Endodermal cell (in vitro differentiated cells): Measurements from ENCODE around the gene DGKH. TPM values are rescaled to one million over a fixed set of nuclear protein-coding genes. Genes with fewer than 3 reads are reported as not detected.

Source experiments
- DNase-seq: peaks from one replicate; pipeline ENCODE4 v3.0.0-alpha.2; 2017
- H3K27ac ChIP-seq: 2 replicates; pipeline ENCODE4 v1.5.1; 2013; ENCODE audit warnings: mild to moderate bottlenecking, low read depth, low read length, moderate library complexity
- H3K27me3 ChIP-seq: 2 replicates; pipeline ENCODE4 v1.6.1; 2013; ENCODE audit warnings: mild to moderate bottlenecking, low read length, moderate library complexity; ENCODE audit not compliant: insufficient read depth, control insufficient read depth, poor library complexity, severe bottlenecking
- H3K36me3 ChIP-seq: 2 replicates; pipeline ENCODE4 v1.7.0; 2013; ENCODE audit warnings: mild to moderate bottlenecking, low read length, moderate library complexity; ENCODE audit not compliant: control insufficient read depth, insufficient read depth
- H3K4me1 ChIP-seq: one replicate; pipeline ENCODE4 v1.7.0; 2013; ENCODE audit warnings: low read length; ENCODE audit not compliant: control insufficient read depth, insufficient read depth
- H3K4me3 ChIP-seq: 2 replicates; pipeline ENCODE4 v1.5.1; 2013; ENCODE audit warnings: mild to moderate bottlenecking, low read length, moderate library complexity
- H3K9ac ChIP-seq: 2 replicates; pipeline ENCODE4 v1.6.1; 2013; ENCODE audit warnings: mild to moderate bottlenecking, low read length, moderate library complexity; ENCODE audit not compliant: poor library complexity, severe bottlenecking; ENCODE audit errors: extremely low read depth
- H3K9me3 ChIP-seq: 2 replicates; pipeline ENCODE4 v1.6.1; 2013; ENCODE audit warnings: mild to moderate bottlenecking, low read length, moderate library complexity; ENCODE audit not compliant: control insufficient read depth
- H3K27ac Mint-ChIP-seq: 2 replicates; pipeline ENCODE4 v1.8.0; 2020; ENCODE audit warnings: mixed read lengths
- H3K27me3 Mint-ChIP-seq: 2 replicates; pipeline ENCODE4 v1.8.0; 2021; ENCODE audit warnings: mild to moderate bottlenecking, mixed read lengths; ENCODE audit not compliant: insufficient read depth
- H3K36me3 Mint-ChIP-seq: 2 replicates; pipeline ENCODE4 v1.8.0; 2020; ENCODE audit warnings: low read depth, mixed read lengths
- H3K4me1 Mint-ChIP-seq: 2 replicates; pipeline ENCODE4 v1.8.0; 2020; ENCODE audit warnings: mixed read lengths
- H3K4me3 Mint-ChIP-seq: 2 replicates; pipeline ENCODE4 v1.8.0; 2020; ENCODE audit warnings: mild to moderate bottlenecking, moderate library complexity, mixed read lengths
- H3K9me3 Mint-ChIP-seq: 2 replicates; pipeline ENCODE4 v1.8.0; 2020; ENCODE audit warnings: mild to moderate bottlenecking, mixed read lengths
- WGBS, 2 experiments: methylation state at CpG; one replicate each; pipeline versions ENCODE4 v1.1.5 to v1.1.7; 2013; ENCODE audit warnings: missing lambda C conversion rate in 2 of 2, mixed read lengths in 1 of 2; ENCODE audit not compliant: insufficient coverage in 1 of 2, insufficient read length in 1 of 2; 5-methylcytosine and 5-hydroxymethylcytosine counted together
- total RNA-seq, 2 donors: library from RNA; stranded (reverse); fragmentation: NEBNext Ultra II Directional in 1 of 2; extraction: Animal tissue kit (Norgen Biotek cat#: 25700) in 1 of 2; gene quantifications; 2 replicates in 1 of 2; 3 replicates in 1 of 2; pipeline ENCODE4 v1.2.1, GENCODE V29; 2021
- TF ChIP-seq, protein P1 (sequence below): fragments of 200-600 bp; sonication (generic); conservative IDR thresholded peaks from 2 replicates; pipeline ENCODE4 v1.5.0; 2021; ENCODE audit warnings: antibody characterized with exemption, mild to moderate bottlenecking

DGKH gene
- total RNA-seq, 2 donors from 2014 or later, result 7.1 to 11.5 TPM

DNA sequence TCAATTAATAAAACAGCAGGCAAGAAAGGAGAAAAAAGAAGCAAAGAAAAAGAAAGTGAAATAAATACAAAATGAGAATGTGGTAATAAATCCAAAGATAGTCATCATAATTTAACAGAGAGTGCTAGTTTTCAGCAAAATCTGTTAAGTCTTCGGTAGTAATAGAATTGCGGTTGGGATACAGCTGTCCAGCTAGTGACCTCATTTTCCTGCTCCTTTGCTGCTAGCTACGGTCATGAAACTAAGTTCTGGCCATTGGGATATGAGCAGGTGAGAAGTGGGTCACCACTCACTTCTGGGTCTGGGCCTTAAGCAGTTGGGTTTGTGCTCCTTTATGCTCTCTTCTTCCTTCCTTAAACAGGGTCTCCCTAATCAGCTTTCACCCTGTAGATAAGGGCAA, 11.7 kb upstream of the DGKH start:
- Histone ChIP-seq H3K36me3 (no peaks in the 10 kb centered on the region), H3K9ac (no peak overlapping the region), H3K27ac (no peak overlapping the region), H3K4me1 (no peaks in the 10 kb centered on the region), H3K4me3 (no peak overlapping the region), H3K27me3 (peaks cover 27% of the 10 kb centered on the region), H3K9me3 (peaks cover 13% of the 10 kb centered on the region)
- Mint-ChIP-seq H3K4me1 (peaks cover 5% of the 10 kb centered on the region), H3K36me3 (no peaks in the 10 kb centered on the region), H3K9me3 (peaks cover 19% of the 10 kb centered on the region), H3K27ac (no peak overlapping the region), H3K27me3 (peaks cover 52% of the 10 kb centered on the region), H3K4me3 (no peak overlapping the region)
- no peak for DNase-seq
- WGBS, 2 experiments, result 98 to 100% methylated on average over 3 of the region's 3 CpGs
- TF ChIP-seq, protein P1, sequence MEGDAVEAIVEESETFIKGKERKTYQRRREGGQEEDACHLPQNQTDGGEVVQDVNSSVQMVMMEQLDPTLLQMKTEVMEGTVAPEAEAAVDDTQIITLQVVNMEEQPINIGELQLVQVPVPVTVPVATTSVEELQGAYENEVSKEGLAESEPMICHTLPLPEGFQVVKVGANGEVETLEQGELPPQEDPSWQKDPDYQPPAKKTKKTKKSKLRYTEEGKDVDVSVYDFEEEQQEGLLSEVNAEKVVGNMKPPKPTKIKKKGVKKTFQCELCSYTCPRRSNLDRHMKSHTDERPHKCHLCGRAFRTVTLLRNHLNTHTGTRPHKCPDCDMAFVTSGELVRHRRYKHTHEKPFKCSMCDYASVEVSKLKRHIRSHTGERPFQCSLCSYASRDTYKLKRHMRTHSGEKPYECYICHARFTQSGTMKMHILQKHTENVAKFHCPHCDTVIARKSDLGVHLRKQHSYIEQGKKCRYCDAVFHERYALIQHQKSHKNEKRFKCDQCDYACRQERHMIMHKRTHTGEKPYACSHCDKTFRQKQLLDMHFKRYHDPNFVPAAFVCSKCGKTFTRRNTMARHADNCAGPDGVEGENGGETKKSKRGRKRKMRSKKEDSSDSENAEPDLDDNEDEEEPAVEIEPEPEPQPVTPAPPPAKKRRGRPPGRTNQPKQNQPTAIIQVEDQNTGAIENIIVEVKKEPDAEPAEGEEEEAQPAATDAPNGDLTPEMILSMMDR, result no peak

- peak overlapping the region; percentile 68 for H3K4me3 Mint-ChIP-seq
- peak overlapping the region; percentile 89 for H3K4me3 ChIP-seq
- H3K4me1 Mint-ChIP-seq, result peaks cover 7% of the 10 kb centered on the region
- peaks cover 14% of the 10 kb centered on the region for H3K9me3 Mint-ChIP-seq
- peaks cover 27% of the 10 kb centered on the region for H3K27me3 ChIP-seq
- no peak overlapping the region for H3K27ac ChIP-seq
- H3K27ac Mint-ChIP-seq, result no peak overlapping the region
- no peaks in the 10 kb centered on the region for H3K36me3 Mint-ChIP-seq
- DNase-seq, result no peak
- peaks cover 68% of the 10 kb centered on the region for H3K27me3 Mint-ChIP-seq
- TF ChIP-seq, protein P1, result no peak
- H3K36me3 ChIP-seq, result no peaks in the 10 kb centered on the region
- peaks cover 13% of the 10 kb centered on the region for H3K9me3 ChIP-seq
- no peaks in the 10 kb centered on the region for H3K4me1 ChIP-seq
- H3K9ac ChIP-seq, result no peak overlapping the region
- 94 to 95% methylated on average over 18 to 19 of the region's 19 CpGs for WGBS, 2 experiments
These were observed 9.6 kb upstream of the DGKH start for GRCh38 chr13:42038661-42039456.

- Histone ChIP-seq H3K27me3 (peaks cover 27% of the 10 kb centered on the region), H3K4me1 (no peaks in the 10 kb centered on the region), H3K9me3 (peaks cover 13% of the 10 kb centered on the region), H3K27ac (no peak overlapping the region), H3K4me3 (peak overlapping the region; percentile 89), H3K9ac (peak overlapping the region; percentile 62), H3K36me3 (no peaks in the 10 kb centered on the region)
- H3K36me3 Mint-ChIP-seq, result no peaks in the 10 kb centered on the region
- TF ChIP-seq, protein P1, result no peak
- WGBS, 2 experiments, result 42 to 51% methylated on average over 13 to 14 of the region's 14 CpGs
- H3K27me3 Mint-ChIP-seq, result peaks cover 73% of the 10 kb centered on the region
- H3K4me3 Mint-ChIP-seq, result peak overlapping the region; percentile 68
- H3K27ac Mint-ChIP-seq, result peak overlapping the region; percentile 76
- H3K9me3 Mint-ChIP-seq, result peaks cover 13% of the 10 kb centered on the region
- H3K4me1 Mint-ChIP-seq, result peaks cover 7% of the 10 kb centered on the region
- DNase-seq, result peak; percentile 49
These were observed 8.9 kb upstream of the DGKH start for GRCh38 chr13:42039457-42039945.
